B cell (primary cell): ENCODE data around the gene CHST9.

ENCODE experiments used
- EZH2 ChIP-seq: IDR thresholded peaks from 2 replicates; pipeline ENCODE4 v1.6.1; 2012; ENCODE audit warnings: borderline replicate concordance, low read depth, mild to moderate bottlenecking, moderate library complexity, low read length; ENCODE audit not compliant: insufficient read depth, poor library complexity, severe bottlenecking
- TF ChIP-seq, protein P1 (sequence below): fragments of 200-600 bp; IDR thresholded peaks from one replicate; pipeline ENCODE4 v1.8.0; 2022; ENCODE audit warnings: antibody characterized with exemption, mild to moderate bottlenecking

DNA sequence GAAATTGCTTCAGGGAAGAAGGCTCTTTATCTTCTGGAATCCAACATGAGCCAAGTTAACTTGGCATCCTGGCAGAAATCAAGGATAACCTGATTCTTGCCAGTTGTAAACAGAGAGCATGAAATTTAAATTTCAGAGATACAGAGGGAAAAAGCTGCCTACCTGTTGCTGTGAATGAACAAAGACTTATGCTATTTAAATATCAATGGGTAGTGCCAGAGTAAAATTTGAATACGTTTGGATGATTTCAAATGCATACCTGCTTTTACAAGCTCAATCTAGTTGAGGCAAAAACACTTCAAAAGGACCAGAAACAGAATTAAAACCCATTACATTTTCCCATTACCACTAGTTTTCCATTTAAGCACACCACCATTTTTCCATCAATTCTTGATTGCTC is 60.9 kb downstream of the CHST9 start:
- no peak for TF ChIP-seq EZH2
- TF ChIP-seq, protein P1, sequence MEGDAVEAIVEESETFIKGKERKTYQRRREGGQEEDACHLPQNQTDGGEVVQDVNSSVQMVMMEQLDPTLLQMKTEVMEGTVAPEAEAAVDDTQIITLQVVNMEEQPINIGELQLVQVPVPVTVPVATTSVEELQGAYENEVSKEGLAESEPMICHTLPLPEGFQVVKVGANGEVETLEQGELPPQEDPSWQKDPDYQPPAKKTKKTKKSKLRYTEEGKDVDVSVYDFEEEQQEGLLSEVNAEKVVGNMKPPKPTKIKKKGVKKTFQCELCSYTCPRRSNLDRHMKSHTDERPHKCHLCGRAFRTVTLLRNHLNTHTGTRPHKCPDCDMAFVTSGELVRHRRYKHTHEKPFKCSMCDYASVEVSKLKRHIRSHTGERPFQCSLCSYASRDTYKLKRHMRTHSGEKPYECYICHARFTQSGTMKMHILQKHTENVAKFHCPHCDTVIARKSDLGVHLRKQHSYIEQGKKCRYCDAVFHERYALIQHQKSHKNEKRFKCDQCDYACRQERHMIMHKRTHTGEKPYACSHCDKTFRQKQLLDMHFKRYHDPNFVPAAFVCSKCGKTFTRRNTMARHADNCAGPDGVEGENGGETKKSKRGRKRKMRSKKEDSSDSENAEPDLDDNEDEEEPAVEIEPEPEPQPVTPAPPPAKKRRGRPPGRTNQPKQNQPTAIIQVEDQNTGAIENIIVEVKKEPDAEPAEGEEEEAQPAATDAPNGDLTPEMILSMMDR: no peak
